Right hindlimb (tissue), 1 donor: Measurements from ENCODE around the gene OR13J1.
A peak's percentile ranks its signal among the peaks of the same experiment; 100 is the strongest.
"Not testable (repeated sequence)": the region's sequence is repeated elsewhere in the genome, so short reads cannot be mapped to it uniquely, and the experiment has no call there.

Experiments used
- DNase-seq: peaks from one replicate; pipeline ENCODE4 v3.0.0-alpha.2; 2018

OR13J1 gene

GRCh38 chr9:35870351-35870923 is at the start of gene OR13J1:
TSS of gene OR13J1 (minus strand) at chr9:35870401. CDS start at chr9:35870401, 0 bp downstream.
- no peak for DNase-seq

- no peak for DNase-seq
Measured at GRCh38 chr9:35919212-35920008, 49.2 kb upstream of the OR13J1 start.

- DNase-seq, result no peak
Measured at GRCh38 chr9:35918780-35919179, 48.6 kb upstream of the OR13J1 start.

- no peak for DNase-seq
Measured at GRCh38 chr9:35917261-35917660, 47.1 kb upstream of the OR13J1 start.

- DNase-seq, result no peak
Measured at GRCh38 chr9:35915681-35916294, 45.6 kb upstream of the OR13J1 start.

GRCh38 chr9:35914301-35914807 is 44.2 kb upstream of the OR13J1 start:
- DNase-seq, result peak; percentile 65

GRCh38 chr9:35913429-35913828 is 43.2 kb upstream of the OR13J1 start:
- DNase-seq, result not testable (repeated sequence)

- no peak for DNase-seq
Measured at GRCh38 chr9:35912791-35913400, 42.7 kb upstream of the OR13J1 start.

GRCh38 chr9:35911690-35912089 is 41.5 kb upstream of the OR13J1 start:
- no peak for DNase-seq

- no peak for DNase-seq
Measured at GRCh38 chr9:35910613-35911359, 40.6 kb upstream of the OR13J1 start.

GRCh38 chr9:35909687-35910612 is 39.7 kb upstream of the OR13J1 start:
- no peak for DNase-seq

GRCh38 chr9:35909274-35909673 is 39.1 kb upstream of the OR13J1 start, which contains the start of gene SPAAR:
TSS of gene SPAAR (plus strand) at chr9:35909490. CDS start at chr9:35910464, 974 bp downstream.
- no peak for DNase-seq

- peak; percentile 65 for DNase-seq
Measured at GRCh38 chr9:35908504-35909125, 38.4 kb upstream of the OR13J1 start.

GRCh38 chr9:35907711-35908503 is 37.7 kb upstream of the OR13J1 start:
- DNase-seq, result peak; percentile 87

- DNase-seq, result peak; percentile 80
Measured at GRCh38 chr9:35906923-35907699, 36.9 kb upstream of the OR13J1 start.

GRCh38 chr9:35905912-35906679 is 35.9 kb upstream of the OR13J1 start, which contains the start of gene HRCT1:
TSS of gene HRCT1 (plus strand) at chr9:35906202. CDS start at chr9:35906288, 86 bp downstream.
- DNase-seq, result peak; percentile 93

GRCh38 chr9:35905051-35905781 is 35.0 kb upstream of the OR13J1 start:
- DNase-seq, result no peak
